HCEC 1CT (cell line): ENCODE results near the gene ARL4A.
A peak's percentile ranks its signal among the peaks of the same experiment; 100 is the strongest.

ENCODE experiments used
- DNase-seq: peaks from one replicate; pipeline ENCODE4 v3.0.0-alpha.2; 2017

The ARL4A gene

GRCh38 chr7:12703881-12704280, 16.4 kb downstream of the ARL4A start:
- DNase-seq: no peak

GRCh38 chr7:12705878-12706277, 18.4 kb downstream of the ARL4A start:
- no peak for DNase-seq

- peak; percentile 80 for DNase-seq
Observed at GRCh38 chr7:12706900-12707536, 19.6 kb downstream of the ARL4A start.

GRCh38 chr7:12708314-12708713, 20.9 kb downstream of the ARL4A start:
- DNase-seq: no peak

GRCh38 chr7:12709726-12710502, 22.5 kb downstream of the ARL4A start:
- DNase-seq: peak; percentile 62

GRCh38 chr7:12711124-12711523, 23.7 kb downstream of the ARL4A start:
- no peak for DNase-seq

- DNase-seq: no peak
Observed at GRCh38 chr7:12712236-12712635, 24.8 kb downstream of the ARL4A start.

- DNase-seq: no peak
Observed at GRCh38 chr7:12713625-12714378, 26.4 kb downstream of the ARL4A start.

GRCh38 chr7:12714379-12714737, 26.9 kb downstream of the ARL4A start:
- DNase-seq: no peak

- peak; percentile 97 for DNase-seq
Observed at GRCh38 chr7:12715372-12716133, 28.1 kb downstream of the ARL4A start.

- DNase-seq: no peak
Observed at GRCh38 chr7:12716134-12716681, 28.8 kb downstream of the ARL4A start.

GRCh38 chr7:12716722-12717121, 29.3 kb downstream of the ARL4A start:
- DNase-seq: no peak

GRCh38 chr7:12719141-12719919, 31.9 kb downstream of the ARL4A start:
- peak; percentile 90 for DNase-seq

GRCh38 chr7:12719981-12720865, 32.8 kb downstream of the ARL4A start:
- no peak for DNase-seq

GRCh38 chr7:12721286-12721830, 33.9 kb downstream of the ARL4A start:
- no peak for DNase-seq

GRCh38 chr7:12722136-12722535, 34.7 kb downstream of the ARL4A start:
- DNase-seq: no peak

GRCh38 chr7:12722636-12723605, 35.5 kb downstream of the ARL4A start:
- DNase-seq: no peak

GRCh38 chr7:12725575-12726316, 38.3 kb downstream of the ARL4A start:
- no peak for DNase-seq

- DNase-seq: no peak
Observed at GRCh38 chr7:12726908-12727307, 39.5 kb downstream of the ARL4A start.
